Mesodermal cell (in vitro differentiated cells): ENCODE data around the gene CAMK2D.

Experiments
- H3K27ac ChIP-seq: 2 replicates; pipeline ENCODE4 v1.7.0; 2013; ENCODE audit warnings: mild to moderate bottlenecking, low read depth, low read length, moderate library complexity; ENCODE audit not compliant: severe bottlenecking
- H3K36me3 ChIP-seq: 2 replicates; pipeline ENCODE4 v1.7.1; 2013; ENCODE audit warnings: mild to moderate bottlenecking, low read length, moderate library complexity; ENCODE audit not compliant: control insufficient read depth, insufficient read depth
- H3K4me1 ChIP-seq: one replicate; pipeline ENCODE4 v1.7.1; 2013; ENCODE audit warnings: mild to moderate bottlenecking, low read length; ENCODE audit not compliant: insufficient read depth, control insufficient read depth, poor library complexity, severe bottlenecking
- H3K4me3 ChIP-seq: 2 replicates; pipeline ENCODE4 v1.7.0; 2013; ENCODE audit warnings: low read length, control low read depth, mild to moderate bottlenecking; ENCODE audit not compliant: insufficient read depth, poor library complexity, severe bottlenecking; ENCODE audit errors: extremely low read depth
- H3K9me3 ChIP-seq: 2 replicates; pipeline ENCODE4 v1.7.1; 2013; ENCODE audit warnings: mild to moderate bottlenecking, low read length, moderate library complexity; ENCODE audit not compliant: control insufficient read depth
- WGBS, 2 experiments: methylation state at CpG; one replicate each; pipeline ENCODE4 v1.1.5; 2013; ENCODE audit warnings: missing lambda C conversion rate in 2 of 2; ENCODE audit not compliant: insufficient coverage in 2 of 2; 5-methylcytosine and 5-hydroxymethylcytosine counted together

The CAMK2D gene

DNA sequence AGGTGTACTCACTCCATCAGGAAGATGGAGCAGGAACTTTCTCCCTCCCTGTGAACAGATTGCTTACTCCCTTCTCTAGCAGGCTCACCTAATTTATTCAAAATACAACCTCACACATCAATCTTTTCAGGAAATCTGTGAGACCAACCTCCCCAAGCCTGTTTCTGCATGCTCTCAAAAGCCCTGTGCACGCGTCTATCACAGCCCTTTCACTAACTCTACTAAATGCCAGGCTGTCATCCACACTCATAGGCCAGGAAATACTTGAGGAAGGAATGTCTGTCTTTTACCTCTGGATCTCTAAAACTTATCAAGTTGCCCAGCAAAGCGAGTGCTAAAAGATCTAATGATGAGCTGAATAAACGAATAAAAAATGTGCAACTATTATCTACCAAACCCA lies 11.2 kb downstream of the CAMK2D start:
- 80 to 83% methylated on average over 1 of the region's 4 CpGs for WGBS, 2 experiments
- Histone ChIP-seq H3K27ac (peak overlapping the region; percentile 6), H3K4me3 (no peak overlapping the region), H3K36me3 (peaks cover 4% of the 10 kb centered on the region), H3K9me3 (no peaks in the 10 kb centered on the region), H3K4me1 (no peaks in the 10 kb centered on the region)

DNA sequence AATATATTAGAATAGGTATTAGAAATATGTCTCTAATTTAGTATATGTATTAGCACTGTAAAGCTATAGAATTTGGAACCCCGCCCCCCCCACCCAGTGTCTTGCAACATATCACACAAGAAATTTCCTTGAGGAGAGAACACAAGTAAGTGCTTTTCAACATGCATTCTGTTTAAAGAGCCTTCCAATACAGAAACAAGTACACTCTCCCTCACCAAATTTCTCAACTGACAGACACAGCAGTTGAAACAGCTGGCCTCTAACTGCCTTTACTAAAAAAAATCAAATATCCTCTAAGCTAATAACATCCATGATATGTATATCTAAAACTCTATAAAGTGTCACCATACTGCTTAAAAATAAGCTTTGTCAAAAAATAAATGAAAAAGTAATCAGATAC lies 12.4 kb downstream of the CAMK2D start:
- no peak overlapping the region for H3K4me3 ChIP-seq
- no peak overlapping the region for H3K27ac ChIP-seq
- no CpG with 5 or more reads among the region's 1 CpG for WGBS, 2 experiments
- H3K9me3 ChIP-seq: no peaks in the 10 kb centered on the region
- no peaks in the 10 kb centered on the region for H3K4me1 ChIP-seq
- H3K36me3 ChIP-seq: peaks cover 4% of the 10 kb centered on the region

DNA sequence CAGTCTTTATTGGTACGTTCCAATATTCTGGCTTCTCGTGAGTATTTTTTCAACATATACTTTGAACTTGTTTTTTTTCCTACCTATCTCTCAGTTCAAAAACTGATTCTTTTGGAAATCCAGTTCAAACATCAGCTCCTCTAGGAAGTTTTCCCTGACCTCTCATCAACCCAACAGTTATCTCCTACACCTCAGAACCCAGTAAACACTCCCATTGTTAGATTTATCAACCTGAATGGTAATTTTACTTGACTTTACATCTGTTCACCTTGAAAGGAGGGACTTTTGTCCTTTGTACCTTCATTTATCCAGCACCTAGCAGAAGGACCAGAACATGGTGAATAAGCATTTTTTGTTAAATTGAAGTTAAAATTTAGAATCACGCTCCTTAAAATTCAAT lies 13.6 kb downstream of the CAMK2D start:
- Histone ChIP-seq H3K4me1 (no peaks in the 10 kb centered on the region), H3K4me3 (no peak overlapping the region), H3K36me3 (peaks cover 4% of the 10 kb centered on the region), H3K27ac (no peak overlapping the region), H3K9me3 (no peaks in the 10 kb centered on the region)
- WGBS, 2 experiments: 100% methylated on average over 2 of the region's 3 CpGs

DNA sequence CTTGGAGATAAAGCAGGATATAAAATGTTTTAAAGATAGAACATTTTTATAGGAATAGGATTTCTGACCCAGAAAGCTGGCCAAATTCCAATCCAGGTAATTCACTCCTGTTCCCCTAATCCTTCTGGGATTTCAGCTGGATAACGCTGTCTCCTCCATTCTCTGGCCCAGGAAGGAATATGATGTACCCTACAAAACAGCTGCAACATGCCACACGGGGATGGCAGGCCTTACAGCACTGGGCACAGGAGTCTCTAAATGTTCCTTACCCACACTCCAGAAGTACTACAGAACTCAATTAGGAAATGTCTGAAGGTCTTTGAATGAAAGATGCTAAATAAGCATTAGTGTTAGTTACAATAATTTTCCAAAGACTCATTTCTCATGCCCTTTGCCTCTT lies 15.8 kb downstream of the CAMK2D start:
- no peaks in the 10 kb centered on the region for H3K9me3 ChIP-seq
- no peaks in the 10 kb centered on the region for H3K4me1 ChIP-seq
- 88 to 100% methylated on average over 1 to 2 of the region's 2 CpGs for WGBS, 2 experiments
- H3K4me3 ChIP-seq: no peak overlapping the region
- no peaks in the 10 kb centered on the region for H3K36me3 ChIP-seq
- no peak overlapping the region for H3K27ac ChIP-seq

DNA sequence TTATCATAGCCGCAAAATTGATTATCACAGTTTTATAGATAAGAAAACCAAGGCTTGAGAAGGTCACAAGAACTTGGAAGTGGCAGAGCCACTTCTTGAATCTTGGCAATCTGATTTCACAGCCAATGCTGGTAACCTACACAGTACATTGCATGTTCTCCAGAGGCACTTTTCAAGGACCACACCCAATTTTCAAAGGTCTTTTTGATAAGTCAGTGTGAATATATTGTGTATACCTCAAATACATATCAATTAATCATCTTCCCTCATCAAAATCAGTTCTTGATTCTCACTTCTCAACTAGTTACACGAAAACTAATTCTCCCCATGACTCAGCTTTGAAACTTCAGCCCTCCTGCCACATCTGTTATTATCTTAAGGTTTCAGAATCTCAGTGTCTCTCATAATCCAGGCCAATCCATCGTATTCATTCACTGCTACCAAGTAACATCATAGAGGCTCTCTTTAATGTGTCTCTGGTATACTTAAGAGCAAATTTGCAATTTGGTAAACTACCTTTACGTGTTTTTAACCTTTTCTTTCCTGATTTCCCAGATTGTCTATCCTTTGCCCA lies 16.8 kb downstream of the CAMK2D start:
- 84 to 95% methylated on average over 3 to 4 of the region's 4 CpGs for WGBS, 2 experiments
- H3K27ac ChIP-seq: no peak overlapping the region
- no peak overlapping the region for H3K4me3 ChIP-seq
- no peaks in the 10 kb centered on the region for H3K9me3 ChIP-seq
- H3K36me3 ChIP-seq: no peaks in the 10 kb centered on the region
- no peaks in the 10 kb centered on the region for H3K4me1 ChIP-seq

DNA sequence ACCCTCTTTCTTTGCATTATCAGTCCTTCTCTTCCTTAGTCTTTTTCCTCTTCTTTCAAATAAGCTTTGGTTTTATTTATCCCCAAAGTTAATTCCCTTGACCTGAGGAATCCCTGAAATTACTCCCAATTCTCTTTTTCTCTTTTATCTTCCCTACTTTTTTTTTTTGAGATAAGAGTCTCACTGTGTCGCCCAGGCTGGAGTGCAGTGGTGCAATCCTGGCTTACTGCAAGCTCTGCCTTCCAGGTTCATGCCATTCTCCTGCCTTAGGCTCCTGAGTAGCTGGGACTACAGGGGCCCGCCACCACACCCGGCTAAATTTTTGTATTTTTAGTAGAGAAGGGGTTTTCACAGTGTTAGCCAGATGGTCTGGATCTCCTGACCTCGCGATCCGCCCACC lies 17.8 kb downstream of the CAMK2D start:
- H3K36me3 ChIP-seq: no peaks in the 10 kb centered on the region
- H3K9me3 ChIP-seq: no peaks in the 10 kb centered on the region
- H3K4me1 ChIP-seq: no peaks in the 10 kb centered on the region
- WGBS, 2 experiments: 97 to 100% methylated on average over 1 to 6 of the region's 6 CpGs
- H3K4me3 ChIP-seq: no peak overlapping the region
- no peak overlapping the region for H3K27ac ChIP-seq

DNA sequence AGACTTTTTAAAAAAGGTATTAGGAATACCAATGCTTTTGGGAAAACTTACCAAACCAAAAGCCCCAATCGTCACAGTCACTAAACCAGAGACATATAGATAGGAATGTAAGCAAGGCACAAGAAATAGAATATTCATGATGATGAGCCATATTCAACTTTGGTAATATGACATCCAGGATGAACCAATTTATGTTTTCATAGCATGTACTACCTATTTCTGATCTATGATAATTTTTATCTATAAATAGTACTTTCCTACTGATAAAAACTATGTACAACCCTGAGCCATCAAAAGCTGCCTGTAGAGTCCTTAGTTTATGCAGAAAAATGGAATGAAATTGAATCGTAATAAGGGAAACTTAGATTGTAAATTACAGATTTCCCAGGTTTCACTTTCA lies 18.9 kb downstream of the CAMK2D start:
- WGBS, 2 experiments: no CpG with 5 or more reads among the region's 2 CpGs
- H3K27ac ChIP-seq: no peak overlapping the region

DNA sequence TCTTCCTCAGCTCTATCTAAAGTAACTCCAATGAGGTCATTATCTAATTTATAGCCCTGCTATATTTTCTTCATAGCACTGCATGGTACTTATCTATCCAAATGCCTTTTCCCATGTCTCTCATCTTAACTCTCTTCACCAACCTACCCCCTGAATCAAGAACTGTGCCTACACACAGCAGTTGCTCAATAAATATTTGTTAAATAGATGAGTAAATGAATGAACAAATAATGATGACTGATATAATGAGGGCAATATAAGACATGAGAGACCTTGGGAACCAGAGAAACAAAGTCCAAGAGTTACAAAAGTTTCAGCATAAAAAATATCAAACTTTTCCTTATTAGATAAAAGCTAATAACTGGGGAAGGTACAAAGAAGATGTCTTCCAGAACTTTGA lies 19.6 kb downstream of the CAMK2D start:
- H3K36me3 ChIP-seq: no peaks in the 10 kb centered on the region
- no peak overlapping the region for H3K4me3 ChIP-seq
- H3K9me3 ChIP-seq: no peaks in the 10 kb centered on the region
- no peak overlapping the region for H3K27ac ChIP-seq
- no peaks in the 10 kb centered on the region for H3K4me1 ChIP-seq

More for the DNA sequence above, 18.9 kb downstream of the CAMK2D start:
- Histone ChIP-seq H3K4me3 (no peak overlapping the region), H3K9me3 (no peaks in the 10 kb centered on the region), H3K4me1 (no peaks in the 10 kb centered on the region), H3K36me3 (no peaks in the 10 kb centered on the region)

DNA sequence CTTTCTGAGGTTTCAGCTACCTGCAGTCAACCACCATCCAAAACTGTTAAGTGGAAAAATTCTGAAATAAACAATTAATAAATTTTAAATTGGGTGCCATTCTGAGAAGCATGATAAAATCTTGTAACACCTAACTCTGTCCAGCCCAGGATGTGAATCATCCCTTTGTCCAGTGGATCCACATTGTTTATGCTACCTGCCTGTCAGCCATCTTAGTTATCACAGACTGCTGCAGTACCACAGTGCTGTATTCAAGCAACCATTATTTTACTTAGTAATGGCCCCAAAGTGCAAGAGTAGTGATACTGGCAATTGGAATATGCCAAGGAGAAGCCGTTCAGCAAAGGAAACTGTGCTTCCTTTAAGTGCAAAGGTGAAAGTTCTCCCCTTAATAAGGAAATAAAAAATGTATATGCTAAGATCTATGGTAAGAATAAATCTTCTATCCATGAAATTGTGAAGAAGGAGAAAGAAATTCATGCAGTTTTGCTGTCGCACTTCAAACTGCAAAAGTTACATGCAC lies 20.6 kb downstream of the CAMK2D start:
- Histone ChIP-seq H3K36me3 (no peaks in the 10 kb centered on the region), H3K9me3 (no peaks in the 10 kb centered on the region), H3K4me1 (no peaks in the 10 kb centered on the region), H3K27ac (no peak overlapping the region), H3K4me3 (no peak overlapping the region)
- no CpG with 5 or more reads among the region's 2 CpGs for WGBS, 2 experiments

DNA sequence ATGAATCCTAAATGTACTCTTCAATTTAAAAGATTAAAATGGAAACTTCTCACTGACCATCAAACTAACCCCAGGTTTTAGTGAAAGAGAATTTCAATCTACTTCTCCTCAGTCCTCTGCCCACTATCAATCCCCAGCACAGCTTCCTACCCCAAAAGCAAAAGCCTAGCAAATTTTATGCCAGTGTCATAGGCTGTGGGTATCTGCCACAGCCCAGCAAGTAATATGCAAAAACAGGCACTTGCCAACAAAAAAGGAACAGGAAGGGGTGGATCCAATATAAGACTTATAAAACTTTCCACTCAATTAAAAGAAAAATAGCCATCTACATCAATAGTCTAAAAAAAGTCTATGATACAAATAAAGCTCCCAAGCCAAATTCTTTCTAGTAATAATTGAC lies 22.3 kb downstream of the CAMK2D start:
- Histone ChIP-seq H3K4me3 (no peak overlapping the region), H3K9me3 (no peaks in the 10 kb centered on the region), H3K4me1 (no peaks in the 10 kb centered on the region), H3K27ac (no peak overlapping the region), H3K36me3 (no peaks in the 10 kb centered on the region)

DNA sequence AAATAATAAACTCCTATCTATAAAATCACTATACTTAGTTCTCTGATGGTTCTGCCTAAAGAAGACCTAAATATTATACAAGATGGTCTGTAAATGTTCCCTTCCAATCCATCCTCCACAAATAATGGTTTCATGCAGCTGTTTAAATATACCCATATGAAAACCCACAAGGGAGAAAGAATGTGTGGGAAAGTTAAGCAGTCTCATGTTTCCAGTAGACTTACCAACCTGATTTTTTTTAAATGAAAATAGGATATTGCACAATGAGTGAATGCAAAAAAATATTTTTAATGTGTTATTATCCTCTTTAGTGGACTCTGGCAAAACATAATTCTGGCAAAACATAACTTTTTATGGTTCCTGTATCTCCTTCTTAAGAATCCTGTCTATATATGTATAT lies 23.3 kb downstream of the CAMK2D start:
- Histone ChIP-seq H3K4me3 (no peak overlapping the region), H3K27ac (no peak overlapping the region), H3K9me3 (no peaks in the 10 kb centered on the region), H3K4me1 (no peaks in the 10 kb centered on the region), H3K36me3 (no peaks in the 10 kb centered on the region)

DNA sequence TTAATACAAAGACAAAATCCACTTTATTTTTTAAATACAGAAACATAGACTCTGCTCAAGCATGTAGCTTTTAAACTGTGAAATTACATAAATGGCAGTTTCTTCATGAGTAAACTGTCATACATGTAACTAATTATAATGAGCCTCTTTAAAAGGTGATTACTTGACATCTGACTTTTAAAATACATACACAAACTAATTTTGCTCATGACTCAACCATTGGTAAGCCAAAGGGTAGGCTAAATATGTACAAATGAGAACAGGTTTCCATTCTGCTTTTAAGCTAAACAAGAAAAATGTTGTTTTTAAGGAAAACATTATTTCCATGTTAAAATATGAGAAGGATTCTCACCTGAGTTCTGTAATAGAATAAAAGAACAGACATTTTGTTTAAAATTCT lies 27.9 kb downstream of the CAMK2D start:
- Histone ChIP-seq H3K9me3 (no peaks in the 10 kb centered on the region), H3K4me1 (no peaks in the 10 kb centered on the region), H3K4me3 (no peak overlapping the region), H3K36me3 (no peaks in the 10 kb centered on the region), H3K27ac (no peak overlapping the region)
